ENCODE results near the gene MDK.

GRCh38 chr11:46397526-46397925, 16.1 kb downstream of the MDK start:
- TF ChIP-seq GABPA (IDR thresholded peaks at IDR 0.05; ENCODE audit: low read depth) = no peak
- no peak for TF ChIP-seq CTCF (IDR thresholded peaks at IDR 0.05; ENCODE audit: insufficient read depth, low read length)
- no peak for TF ChIP-seq POLR2AphosphoS5 (IDR thresholded peaks at IDR 0.05; ENCODE audit: low read depth)

Measured in HL-60 (cell line).